ENCODE measurements around the gene UGT2B7.
"Not testable (repeated sequence)": the region's sequence is repeated elsewhere in the genome, so short reads cannot be mapped to it uniquely, and the experiment has no call there.

The UGT2B7 gene

GRCh38 chr4:69089388-69089787, 6.9 kb upstream of the UGT2B7 start:
- no peak for DNase-seq

- no peak for DNase-seq
These were observed 4.1 kb upstream of the UGT2B7 start for GRCh38 chr4:69092190-69092589.

DNA sequence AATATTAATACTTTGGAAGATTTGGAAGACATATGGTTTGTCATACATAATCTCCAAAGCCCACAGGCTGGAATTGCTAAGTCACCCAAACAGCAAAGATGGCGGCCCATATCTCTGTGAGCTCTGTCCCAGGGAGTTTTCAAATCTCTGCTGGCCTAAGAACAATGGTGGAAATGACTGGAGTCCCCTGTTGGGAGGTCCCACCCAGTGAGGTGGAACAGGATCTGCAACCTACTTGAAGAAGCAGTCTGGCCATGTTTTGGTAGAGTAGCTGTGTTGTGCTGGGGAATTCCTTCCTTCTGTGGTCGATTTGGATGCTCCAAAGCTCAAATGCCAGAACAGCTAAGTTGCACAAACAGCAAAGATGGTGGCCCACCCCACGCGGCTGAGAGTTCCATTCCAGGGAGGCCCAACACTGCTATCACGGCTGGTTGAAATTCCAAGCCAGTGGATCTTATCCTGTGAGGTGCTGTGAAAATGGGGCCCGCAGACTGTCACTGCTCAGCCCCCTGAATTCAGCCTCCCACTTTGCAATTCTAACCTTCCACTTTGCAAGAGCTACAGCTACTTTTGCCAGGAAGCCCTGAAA, 3.2 kb upstream of the UGT2B7 start:
- DNase-seq, result no peak

DNA sequence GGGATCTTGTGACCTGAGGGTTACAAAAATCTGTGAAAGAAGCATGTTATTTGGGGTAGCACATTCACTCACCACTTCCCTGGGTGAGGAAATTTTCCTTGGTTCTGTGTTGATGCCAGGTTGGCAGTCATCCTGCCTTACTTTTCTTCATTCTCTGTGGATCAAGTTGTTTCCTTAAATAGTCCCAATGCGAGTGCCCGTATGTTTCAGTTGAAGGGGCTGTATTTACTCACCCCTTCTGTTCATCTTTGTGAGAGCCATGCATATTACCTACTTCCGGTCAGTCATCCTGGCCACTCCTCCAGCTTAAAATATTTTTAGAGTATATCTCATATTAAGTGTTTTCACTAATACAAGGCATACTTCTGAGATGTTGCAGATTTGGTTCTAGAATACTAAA, 2.6 kb upstream of the UGT2B7 start:
- no peak for DNase-seq

DNA sequence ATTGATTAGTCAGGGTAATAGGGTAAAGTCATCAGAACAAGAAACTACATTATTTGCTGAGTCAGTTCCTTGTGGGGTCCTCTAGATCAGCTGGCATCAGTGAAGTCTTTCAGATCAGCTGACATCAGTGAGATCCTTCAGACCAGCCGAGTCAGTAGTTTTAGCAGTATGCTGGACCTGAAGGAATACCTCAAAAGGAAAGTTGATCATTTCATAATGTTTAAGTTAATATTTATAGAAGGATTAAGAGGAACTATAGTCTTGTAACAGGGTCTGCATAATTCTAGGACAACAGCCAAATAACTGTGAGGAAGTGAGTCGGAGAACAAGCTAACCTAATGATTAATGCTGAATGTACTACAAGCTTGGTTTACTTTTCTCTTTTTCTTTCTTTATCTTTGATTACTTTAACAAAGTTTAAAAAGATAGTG, 958 bp upstream of the UGT2B7 start:
- DNase-seq, result no peak

DNA sequence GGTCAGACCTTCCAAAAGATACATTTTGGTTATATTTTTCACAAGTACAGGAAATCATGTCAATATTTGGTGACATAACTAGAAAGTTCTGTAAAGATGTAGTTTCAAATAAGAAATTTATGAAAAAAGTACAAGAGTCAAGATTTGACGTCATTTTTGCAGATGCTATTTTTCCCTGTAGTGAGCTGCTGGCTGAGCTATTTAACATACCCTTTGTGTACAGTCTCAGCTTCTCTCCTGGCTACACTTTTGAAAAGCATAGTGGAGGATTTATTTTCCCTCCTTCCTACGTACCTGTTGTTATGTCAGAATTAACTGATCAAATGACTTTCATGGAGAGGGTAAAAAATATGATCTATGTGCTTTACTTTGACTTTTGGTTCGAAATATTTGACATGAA, 536 bp downstream of the UGT2B7 start:
- no peak for DNase-seq

GRCh38 chr4:69098470-69098869, 2.2 kb downstream of the UGT2B7 start:
- DNase-seq, result no peak

DNA sequence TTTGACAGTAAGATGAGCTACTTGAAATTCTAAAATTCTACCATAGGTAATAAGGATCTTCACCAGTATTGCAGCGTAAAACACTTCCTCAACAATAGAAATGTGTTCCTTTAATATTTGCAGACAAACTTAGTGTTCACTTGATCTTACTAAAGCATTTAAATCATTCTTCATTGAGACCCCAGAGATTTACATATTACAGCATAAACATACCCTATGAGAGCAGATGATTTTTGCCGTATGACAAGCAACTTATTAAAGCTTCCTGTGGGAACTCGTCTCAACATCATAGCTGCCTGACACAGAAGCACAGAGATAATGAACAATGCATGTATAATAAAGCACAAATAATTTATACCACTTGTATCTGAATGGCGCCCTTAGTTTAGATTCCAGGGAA, 3.6 kb downstream of the UGT2B7 start:
- DNase-seq, result no peak

DNA sequence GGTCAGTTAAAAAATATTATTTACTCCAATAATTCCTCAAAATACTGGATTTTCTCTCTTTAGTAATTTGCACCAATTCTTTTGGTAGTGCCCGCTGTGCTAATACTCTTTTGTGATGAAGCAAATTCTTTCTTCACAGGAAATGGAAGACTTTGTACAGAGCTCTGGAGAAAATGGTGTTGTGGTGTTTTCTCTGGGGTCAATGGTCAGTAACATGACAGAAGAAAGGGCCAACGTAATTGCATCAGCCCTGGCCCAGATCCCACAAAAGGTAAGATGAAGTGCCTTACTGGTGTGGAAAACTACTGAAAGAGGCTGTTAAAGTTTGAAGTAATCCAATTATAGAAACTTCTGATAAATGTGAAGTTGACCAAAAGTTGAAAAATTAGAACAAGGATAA, 6.4 kb downstream of the UGT2B7 start:
- not testable (repeated sequence) for DNase-seq

DNA sequence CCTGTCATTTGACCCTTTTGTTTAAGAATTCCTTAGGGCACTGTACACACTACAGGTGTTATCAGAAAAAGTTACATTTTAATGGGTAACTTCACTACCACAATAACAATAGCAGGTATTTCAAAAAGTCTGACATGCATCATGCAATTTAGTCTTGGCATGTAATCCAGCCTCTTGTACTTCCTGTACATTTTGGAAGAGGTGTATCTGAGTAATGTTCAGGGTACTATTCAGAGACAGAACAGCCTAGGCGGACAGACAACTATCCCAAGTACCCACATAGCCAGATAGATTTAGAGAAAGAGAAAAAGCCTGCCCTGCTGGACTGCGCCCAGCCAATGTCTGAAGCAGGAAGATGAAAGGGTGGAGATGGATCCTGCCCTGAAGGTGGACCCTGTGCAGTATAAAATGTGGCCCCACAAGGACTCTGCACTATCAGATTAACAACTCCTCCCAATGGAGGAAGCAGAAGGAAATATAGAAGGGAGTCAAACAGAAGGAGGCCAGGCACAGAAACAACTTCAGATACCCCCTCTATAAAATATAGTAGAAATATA, 8.5 kb downstream of the UGT2B7 start:
- DNase-seq, result no peak

DNA sequence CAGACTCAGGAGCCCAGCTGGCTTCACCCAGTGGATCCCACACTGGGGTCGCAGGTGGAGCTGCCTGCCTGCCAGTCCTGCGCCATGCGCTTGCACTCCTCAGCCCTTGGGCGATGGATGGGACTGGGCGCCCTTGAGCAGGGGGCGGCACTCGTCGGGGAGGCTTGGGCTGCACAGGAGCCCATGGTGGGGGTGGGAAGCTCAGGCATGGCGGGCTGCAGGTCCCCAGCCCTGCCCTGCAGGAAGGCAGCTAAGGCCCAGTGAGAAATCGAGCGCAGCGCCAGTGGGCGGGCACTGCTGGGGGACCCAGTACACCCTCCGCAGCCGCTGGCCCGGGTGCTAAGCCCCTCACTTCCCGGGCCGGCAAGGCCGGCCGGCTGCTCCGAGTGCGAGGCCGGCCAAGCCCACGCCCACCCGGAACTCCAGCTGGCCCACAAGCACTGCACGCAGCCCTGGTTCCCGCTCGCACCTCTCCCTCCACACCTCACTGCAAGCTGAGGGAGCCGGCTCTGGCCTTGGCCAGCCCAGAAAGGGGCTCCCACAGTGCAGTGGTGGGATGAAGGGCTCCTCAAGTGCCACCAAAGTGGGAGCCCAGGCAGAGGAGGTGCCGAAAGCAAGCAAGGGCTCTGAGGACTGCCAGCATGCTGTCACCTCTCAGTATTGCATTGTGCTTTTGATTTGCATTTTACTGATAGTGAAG, 19.0 kb downstream of the UGT2B7 start:
- not testable (repeated sequence) for DNase-seq

GRCh38 chr4:69115851-69116213, 19.6 kb downstream of the UGT2B7 start:
- no peak for DNase-seq

DNA sequence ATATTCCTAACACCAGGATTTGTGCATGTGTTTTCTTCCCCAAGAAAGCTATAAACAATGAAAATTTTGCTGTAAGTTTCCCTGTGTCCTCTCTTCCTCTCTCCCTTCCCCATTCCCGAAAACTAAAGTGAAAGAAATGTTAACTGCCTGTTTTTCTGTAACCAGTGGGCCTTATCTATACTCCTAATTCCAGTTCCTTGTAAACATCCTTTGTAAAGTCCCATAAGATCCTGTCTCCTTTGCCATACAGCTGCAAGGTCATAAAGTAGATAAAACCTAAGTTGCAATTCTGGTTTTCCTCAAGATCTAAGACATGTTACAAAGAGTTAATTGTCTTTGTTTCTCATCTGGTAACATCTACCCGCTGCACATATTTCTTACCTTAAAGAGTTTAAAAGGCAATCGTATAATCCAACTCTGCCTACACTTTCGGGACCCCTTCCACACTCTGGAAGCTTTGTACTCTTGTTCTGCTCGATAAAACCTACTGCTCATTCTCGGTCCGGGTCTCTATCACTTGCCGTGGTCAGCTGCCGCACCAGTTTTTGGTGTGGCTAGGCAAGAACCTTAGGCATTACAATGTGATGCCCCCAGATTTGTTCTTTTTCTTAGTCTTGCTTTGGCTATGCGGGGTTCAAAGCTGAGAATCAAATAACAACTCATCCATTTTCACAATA, 20.5 kb downstream of the UGT2B7 start:
- no peak for DNase-seq

DNA sequence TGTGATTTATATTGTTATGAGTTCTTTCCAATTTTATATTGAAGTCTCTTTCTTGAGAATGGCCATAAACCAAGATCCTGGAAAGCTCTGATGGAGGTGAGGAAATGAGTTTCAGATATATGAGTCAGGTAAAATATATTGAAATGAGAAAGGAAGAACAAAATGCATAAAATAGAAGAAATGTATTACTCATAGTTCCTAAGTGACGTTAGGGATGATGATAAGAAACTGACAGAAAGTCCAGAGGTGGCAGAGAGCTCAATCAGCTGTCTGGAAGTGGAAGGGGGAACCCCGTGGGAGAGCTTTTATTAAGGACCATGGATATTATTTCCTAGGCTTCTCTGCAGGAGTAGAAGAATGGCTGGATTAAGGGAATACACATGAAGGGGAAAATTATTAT, 24.6 kb downstream of the UGT2B7 start:
- DNase-seq, result no peak

GRCh38 chr4:69122476-69122875, 26.2 kb downstream of the UGT2B7 start:
- DNase-seq, result no peak

GRCh38 chr4:69124941-69125340, 28.7 kb downstream of the UGT2B7 start:
- DNase-seq, result no peak

GRCh38 chr4:69126024-69126423, 29.8 kb downstream of the UGT2B7 start:
- no peak for DNase-seq

GRCh38 chr4:69133993-69134392, 37.7 kb downstream of the UGT2B7 start:
- no peak for DNase-seq

DNA sequence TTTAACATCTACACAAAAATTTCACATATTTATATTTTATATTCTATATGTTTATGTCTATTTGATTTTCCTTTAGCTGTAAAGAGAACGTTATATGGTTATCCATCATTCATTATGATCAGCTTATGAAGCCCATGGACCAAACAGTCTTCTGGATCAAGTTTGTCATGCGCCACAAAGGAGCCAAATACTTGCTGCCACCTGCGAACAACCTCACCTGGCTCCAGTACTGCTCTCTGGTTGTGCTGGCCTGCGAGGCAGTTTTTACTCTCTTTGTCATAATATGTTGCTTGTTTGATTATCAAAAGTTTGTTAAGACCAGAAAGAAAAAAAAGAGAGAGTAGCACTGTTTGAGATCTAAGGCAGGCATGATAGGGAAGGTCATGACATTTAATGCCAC, 38.2 kb downstream of the UGT2B7 start:
- no peak for DNase-seq

GRCh38 chr4:69141320-69141719, 45.0 kb downstream of the UGT2B7 start:
- DNase-seq, result no peak

GRCh38 chr4:69147334-69147733, 51.1 kb downstream of the UGT2B7 start:
- no peak for DNase-seq

GRCh38 chr4:69154021-69154420, 57.7 kb downstream of the UGT2B7 start:
- no peak for DNase-seq

- DNase-seq, result no peak
These were observed 60.6 kb downstream of the UGT2B7 start for GRCh38 chr4:69156913-69157312.

All from right hindlimb (tissue), 1 donor.